ENCODE measurements around the gene ELAC1.
A peak's percentile ranks its signal among the peaks of the same experiment; 100 is the strongest.
"Not testable (repeated sequence)": the region's sequence is repeated elsewhere in the genome, so short reads cannot be mapped to it uniquely, and the experiment has no call there.

The ELAC1 gene

GRCh38 chr18:50973367-50974126, 5.7 kb downstream of the ELAC1 start:
- peak; percentile 67 for DNase-seq

- no peak for DNase-seq
These were observed 9.4 kb downstream of the ELAC1 start for GRCh38 chr18:50977037-50977760.

DNA sequence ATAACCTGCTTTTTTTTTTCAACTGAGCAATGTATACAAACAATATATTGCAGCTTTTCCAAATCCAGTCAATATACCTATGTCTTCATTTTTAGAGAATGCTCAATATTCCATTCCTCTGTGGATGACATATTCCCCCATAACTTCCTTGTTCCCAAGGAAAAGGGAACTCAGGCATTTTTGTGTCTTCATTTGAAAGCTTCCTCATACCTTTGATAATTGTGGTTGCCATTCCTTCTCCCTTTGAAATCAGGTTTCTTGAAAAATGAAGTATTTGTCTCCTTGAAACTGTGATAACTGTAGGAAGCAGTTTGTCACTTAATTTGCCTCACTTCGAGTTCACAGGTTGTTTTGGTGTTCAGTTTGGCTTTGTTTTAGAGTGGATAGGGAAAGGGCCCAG, 13.5 kb downstream of the ELAC1 start:
- DNase-seq, result no peak

GRCh38 chr18:50982086-50982801, 14.4 kb downstream of the ELAC1 start:
- no peak for DNase-seq

GRCh38 chr18:50982802-50983179, 15.0 kb downstream of the ELAC1 start:
- DNase-seq, result no peak

DNA sequence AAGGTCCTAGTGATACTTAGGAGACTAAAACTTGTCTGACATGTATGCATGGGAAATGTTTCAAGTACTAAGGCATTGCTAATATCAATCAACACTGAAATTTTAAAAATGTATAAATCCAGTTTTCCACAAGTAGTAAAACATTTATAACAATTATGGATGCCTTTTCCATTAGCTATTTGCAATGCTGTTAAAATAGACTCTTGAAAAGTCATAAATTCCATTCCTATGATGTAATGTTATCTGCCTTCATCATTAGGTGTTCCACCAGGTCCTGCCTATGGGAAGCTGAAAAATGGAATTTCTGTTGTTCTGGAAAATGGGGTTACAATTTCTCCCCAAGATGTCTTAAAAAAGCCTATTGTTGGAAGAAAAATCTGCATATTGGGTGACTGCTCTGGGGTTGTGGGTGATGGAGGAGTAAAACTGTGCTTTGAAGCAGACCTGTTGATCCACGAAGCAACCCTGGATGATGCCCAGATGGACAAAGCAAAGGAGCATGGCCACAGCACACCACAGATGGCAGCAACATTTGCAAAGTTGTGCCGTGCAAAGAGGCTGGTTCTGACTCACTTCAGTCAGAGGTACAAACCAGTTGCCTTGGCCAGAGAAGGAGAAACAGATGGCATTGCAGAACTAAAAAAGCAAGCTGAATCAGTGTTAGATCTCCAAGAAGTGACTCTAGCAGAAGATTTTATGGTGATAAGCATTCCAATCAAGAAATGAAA, 18.7 kb downstream of the ELAC1 start:
- no peak for DNase-seq

DNA sequence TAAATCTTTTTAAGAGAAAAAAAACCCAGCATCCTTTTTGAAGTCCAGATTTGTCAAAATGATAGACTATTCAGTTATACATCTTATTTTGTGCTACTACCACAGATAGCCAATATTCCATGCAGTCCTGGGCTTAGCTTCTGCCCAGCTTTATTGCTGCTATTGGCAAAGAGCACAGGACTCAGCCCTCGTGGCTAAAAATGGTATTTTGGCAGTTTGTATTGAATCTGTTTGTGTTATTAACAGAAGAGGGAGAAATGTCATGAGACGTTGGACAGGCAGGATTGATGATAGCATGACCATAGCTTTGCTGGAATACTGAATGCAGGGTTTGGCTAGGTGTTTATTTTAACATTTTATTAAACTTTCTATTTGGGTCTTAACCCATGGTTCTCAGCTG, 19.4 kb downstream of the ELAC1 start:
- DNase-seq, result no peak

DNA sequence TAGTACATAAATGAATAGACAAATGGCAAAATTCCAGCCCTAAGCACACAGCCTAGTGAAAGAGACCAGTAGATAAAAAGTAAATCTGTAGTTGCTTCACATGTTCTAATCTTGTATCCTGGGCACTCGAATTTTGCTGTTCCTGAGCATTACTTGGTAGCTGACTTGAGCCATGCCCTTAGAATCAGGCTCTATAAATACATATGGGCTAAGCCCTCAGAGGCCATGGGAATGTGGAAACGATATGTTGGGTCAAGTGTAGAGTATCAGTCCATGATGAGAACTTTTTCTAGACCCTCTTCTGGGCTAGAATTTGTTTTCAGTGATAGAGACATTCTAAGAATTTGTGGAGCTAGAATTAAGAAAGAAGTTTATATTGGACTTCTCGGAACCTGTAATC, 21.9 kb downstream of the ELAC1 start:
- DNase-seq, result no peak

GRCh38 chr18:50992351-50992762, 24.5 kb downstream of the ELAC1 start:
- no peak for DNase-seq

- DNase-seq, result no peak
These were observed 26.2 kb downstream of the ELAC1 start for GRCh38 chr18:50994031-50994430.

DNA sequence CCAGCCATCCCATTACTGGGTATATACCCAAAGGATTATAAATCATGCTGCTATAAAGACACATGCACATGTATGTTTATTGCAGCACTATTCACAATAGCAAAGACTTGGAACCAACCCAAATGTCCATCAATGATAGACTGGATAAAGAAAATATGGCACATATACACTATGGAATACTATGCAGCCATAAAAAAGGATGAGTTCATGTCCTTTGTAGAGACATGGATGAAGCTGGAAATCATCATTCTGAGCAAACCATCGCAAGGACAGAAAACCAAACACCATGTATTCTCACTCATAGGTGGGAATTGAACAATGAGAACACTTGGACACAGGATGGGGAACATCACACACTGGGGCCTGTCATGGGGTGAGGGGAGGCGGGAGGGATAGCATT, 35.3 kb downstream of the ELAC1 start:
- not testable (repeated sequence) for DNase-seq

DNA sequence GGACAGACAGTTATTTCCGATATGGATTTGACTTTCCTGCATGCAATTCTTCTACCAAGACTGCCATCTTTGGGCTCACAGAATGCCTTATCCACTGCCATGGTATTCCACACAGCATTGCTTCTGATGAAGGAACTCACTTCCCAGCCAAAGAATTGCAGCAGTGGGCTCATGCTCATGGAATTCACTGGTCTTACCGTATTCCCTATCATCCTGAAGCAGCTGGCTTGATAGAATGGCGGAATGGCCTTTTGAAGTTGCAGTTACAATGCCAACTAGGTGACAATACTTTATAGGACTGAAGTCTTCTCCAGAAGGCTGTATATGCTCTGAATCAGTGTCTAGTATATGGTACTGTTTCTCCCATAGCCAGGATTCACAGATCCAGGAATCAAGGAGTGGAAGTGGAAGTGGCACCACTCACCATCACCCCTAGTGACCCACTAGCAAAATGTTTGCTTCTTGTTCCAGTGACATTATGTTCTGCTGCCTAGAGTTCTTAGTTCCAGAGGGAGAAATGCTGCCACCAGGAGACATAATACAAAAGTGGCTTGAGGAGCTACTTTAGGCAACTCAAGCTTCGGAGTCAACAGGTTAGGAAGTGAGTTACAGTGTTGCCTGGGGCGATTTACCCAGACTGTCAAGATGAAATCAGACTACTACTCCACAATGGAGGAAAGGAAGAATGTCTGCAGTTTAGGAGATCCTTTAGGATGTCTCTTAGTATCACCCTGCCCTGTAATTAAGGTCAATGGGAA, 38.4 kb downstream of the ELAC1 start:
- no peak for DNase-seq

- DNase-seq, result no peak
These were observed 39.3 kb downstream of the ELAC1 start for GRCh38 chr18:51006948-51007789.

- no peak for DNase-seq
These were observed 39.9 kb downstream of the ELAC1 start for GRCh38 chr18:51007790-51008139.

DNA sequence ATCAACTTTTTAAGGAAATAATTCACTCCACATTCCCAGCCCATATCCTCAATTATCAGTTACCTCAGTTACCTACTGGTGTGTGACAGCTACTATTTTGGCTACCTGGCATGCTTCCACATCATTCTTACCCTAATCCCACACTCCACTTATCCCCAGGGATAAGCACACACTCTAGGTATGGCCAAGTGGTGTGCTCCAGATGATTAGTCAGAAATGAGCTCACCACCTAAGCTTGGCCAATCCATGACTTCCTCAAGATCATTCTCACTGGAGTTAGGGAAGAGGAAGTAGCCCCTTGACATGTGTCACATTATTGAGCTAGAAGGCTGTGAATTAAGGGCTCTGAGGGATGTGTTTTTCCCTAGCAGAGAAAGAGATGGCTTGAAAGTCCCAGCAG, 41.2 kb downstream of the ELAC1 start:
- peak; percentile 86 for DNase-seq

GRCh38 chr18:51010218-51010617, 42.4 kb downstream of the ELAC1 start:
- DNase-seq, result no peak

DNA sequence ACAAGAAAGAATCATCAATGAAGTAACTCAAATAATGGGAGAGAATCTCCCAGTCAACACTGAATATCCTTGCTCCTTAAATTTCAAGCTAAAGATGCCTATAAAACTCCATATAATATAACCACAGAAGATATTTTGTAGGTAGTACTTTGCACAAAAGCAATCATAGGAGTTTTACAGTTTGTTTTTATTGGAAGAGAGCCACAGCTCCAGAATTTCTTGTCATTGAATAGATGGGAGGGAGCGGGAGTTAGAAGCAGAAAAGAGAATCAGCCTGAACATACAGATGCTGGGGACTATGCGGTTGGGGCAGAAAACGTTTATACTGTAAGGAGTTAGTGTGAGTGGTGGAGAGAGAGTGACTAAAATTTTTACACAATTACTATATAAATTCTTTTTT, 43.9 kb downstream of the ELAC1 start:
- no peak for DNase-seq

- DNase-seq, result no peak
These were observed 44.6 kb downstream of the ELAC1 start for GRCh38 chr18:51012441-51012840.

GRCh38 chr18:51013259-51013658, 45.4 kb downstream of the ELAC1 start:
- DNase-seq, result peak; percentile 47

- no peak for DNase-seq
These were observed 49.5 kb downstream of the ELAC1 start for GRCh38 chr18:51017140-51017879.

GRCh38 chr18:51020536-51020935, 52.7 kb downstream of the ELAC1 start:
- DNase-seq, result no peak
